Endothelial cell of umbilical vein (primary cell): ENCODE results near the gene GPBAR1.

ENCODE experiments used
- EZH2 ChIP-seq: IDR thresholded peaks from 2 replicates; pipeline ENCODE4 v1.6.1; 2012; ENCODE audit warnings: borderline replicate concordance, low read depth, mild to moderate bottlenecking, moderate library complexity, low read length, inconsistent platforms; ENCODE audit not compliant: severe bottlenecking
- JUN ChIP-seq: IDR thresholded peaks from 2 replicates; pipeline ENCODE4 v1.6.1; 2011; ENCODE audit warnings: borderline replicate concordance, low read depth; ENCODE audit not compliant: insufficient read length, insufficient read depth
- MYC ChIP-seq: IDR thresholded peaks from one replicate; pipeline ENCODE4 v1.6.1; 2011; ENCODE audit warnings: mild to moderate bottlenecking, low read depth, low read length
- POLR2A ChIP-seq: IDR thresholded peaks from 2 replicates; pipeline ENCODE4 v1.6.1; 2012; ENCODE audit warnings: low read depth, mild to moderate bottlenecking, control low read depth, low read length
- POLR2AphosphoS5 ChIP-seq: IDR thresholded peaks from 2 replicates; pipeline ENCODE4 v1.6.1; 2012; ENCODE audit warnings: low read depth, mild to moderate bottlenecking, control low read depth, low read length, moderate library complexity; ENCODE audit not compliant: insufficient read depth
- TF ChIP-seq, protein P1 (sequence below), 2 donors: IDR thresholded peaks; 1 replicate in 1 of 2; 2 replicates in 1 of 2; pipeline ENCODE4 v1.5.1; 2011; ENCODE audit warnings: low read length in 2 of 2, mild to moderate bottlenecking in 2 of 2, moderate library complexity in 2 of 2, control low read depth in 1 of 2, inconsistent platforms in 1 of 2, low read depth in 1 of 2; ENCODE audit not compliant: insufficient read depth in 1 of 2; ENCODE audit errors: extremely low read depth in 1 of 2

DNA sequence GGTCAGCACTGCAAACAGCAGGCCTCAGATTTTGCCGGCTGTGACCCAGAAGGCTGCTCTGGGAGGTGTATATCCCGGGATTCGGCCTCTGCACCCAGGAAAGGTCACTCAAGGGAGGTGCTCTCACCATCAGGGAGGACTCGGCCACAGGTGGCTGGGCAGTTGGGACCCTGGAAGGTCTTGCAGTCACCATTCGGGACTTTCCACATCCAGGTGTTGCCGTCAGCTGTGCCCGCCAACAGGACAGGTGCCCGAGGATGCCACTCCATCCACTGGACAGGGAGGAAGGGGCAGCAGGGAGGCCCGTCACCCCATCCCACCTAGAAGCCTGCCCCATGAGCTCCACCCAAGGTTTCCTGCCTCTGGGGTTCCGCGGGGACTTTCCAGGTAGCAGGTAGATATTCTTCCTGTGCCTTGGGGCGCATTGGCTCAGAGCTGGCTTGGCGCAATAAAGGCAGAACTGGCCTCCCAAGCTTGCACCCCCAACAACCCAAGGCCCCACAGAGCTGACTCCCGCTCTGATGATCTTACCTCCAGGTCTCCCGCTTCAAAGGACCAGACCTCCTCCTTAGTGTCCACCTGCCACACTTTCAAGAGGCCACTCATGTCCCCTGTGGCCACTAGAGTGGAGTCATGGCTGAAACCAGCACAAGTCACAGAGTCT, 5.6 kb downstream of the GPBAR1 start:
- TF ChIP-seq JUN (no peak), EZH2 (no peak), POLR2AphosphoS5 (no peak), MYC (no peak), POLR2A (no peak)
- TF ChIP-seq, protein P1, sequence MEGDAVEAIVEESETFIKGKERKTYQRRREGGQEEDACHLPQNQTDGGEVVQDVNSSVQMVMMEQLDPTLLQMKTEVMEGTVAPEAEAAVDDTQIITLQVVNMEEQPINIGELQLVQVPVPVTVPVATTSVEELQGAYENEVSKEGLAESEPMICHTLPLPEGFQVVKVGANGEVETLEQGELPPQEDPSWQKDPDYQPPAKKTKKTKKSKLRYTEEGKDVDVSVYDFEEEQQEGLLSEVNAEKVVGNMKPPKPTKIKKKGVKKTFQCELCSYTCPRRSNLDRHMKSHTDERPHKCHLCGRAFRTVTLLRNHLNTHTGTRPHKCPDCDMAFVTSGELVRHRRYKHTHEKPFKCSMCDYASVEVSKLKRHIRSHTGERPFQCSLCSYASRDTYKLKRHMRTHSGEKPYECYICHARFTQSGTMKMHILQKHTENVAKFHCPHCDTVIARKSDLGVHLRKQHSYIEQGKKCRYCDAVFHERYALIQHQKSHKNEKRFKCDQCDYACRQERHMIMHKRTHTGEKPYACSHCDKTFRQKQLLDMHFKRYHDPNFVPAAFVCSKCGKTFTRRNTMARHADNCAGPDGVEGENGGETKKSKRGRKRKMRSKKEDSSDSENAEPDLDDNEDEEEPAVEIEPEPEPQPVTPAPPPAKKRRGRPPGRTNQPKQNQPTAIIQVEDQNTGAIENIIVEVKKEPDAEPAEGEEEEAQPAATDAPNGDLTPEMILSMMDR (IDR thresholded peaks at IDR 0.05; ENCODE audit: extremely low read depth in 1 of 2, insufficient read depth in 1 of 2, low read depth in 1 of 2, low read length in 2 of 2): no peak
